HG03469 (cell line): Measurements from ENCODE around the gene PRELP.
"Not testable (repeated sequence)": the region's sequence is repeated elsewhere in the genome, so short reads cannot be mapped to it uniquely, and the experiment has no call there.

Experiments used
- ATAC-seq: cut with Tn5 transposase; IDR thresholded peaks from one replicate; pipeline ENCODE4 v1.9.1; 2021; ENCODE audit warnings: mild to moderate bottlenecking, moderate library complexity, moderate number of reproducible peaks; ENCODE audit not compliant: unreplicated experiment

The PRELP gene

GRCh38 chr1:203453016-203453415, 22.6 kb upstream of the PRELP start:
- no peak for ATAC-seq

- no peak for ATAC-seq
These were observed 22.0 kb upstream of the PRELP start for GRCh38 chr1:203453616-203454015.

- no peak for ATAC-seq
These were observed 20.6 kb upstream of the PRELP start for GRCh38 chr1:203454986-203455471.

- no peak for ATAC-seq
These were observed 19.9 kb upstream of the PRELP start for GRCh38 chr1:203455706-203456105.

GRCh38 chr1:203456577-203456976, 19.0 kb upstream of the PRELP start:
- ATAC-seq = no peak

- ATAC-seq = no peak
These were observed 17.5 kb upstream of the PRELP start for GRCh38 chr1:203458078-203458477.

GRCh38 chr1:203459671-203460201, 15.9 kb upstream of the PRELP start:
- ATAC-seq = no peak

- no peak for ATAC-seq
These were observed 13.9 kb upstream of the PRELP start for GRCh38 chr1:203461717-203462116.

- ATAC-seq = no peak
These were observed 13.5 kb upstream of the PRELP start for GRCh38 chr1:203462143-203462542.

GRCh38 chr1:203462878-203463277, 12.7 kb upstream of the PRELP start:
- no peak for ATAC-seq

- no peak for ATAC-seq
These were observed 12.0 kb upstream of the PRELP start for GRCh38 chr1:203463469-203464062.

- ATAC-seq = no peak
These were observed 11.4 kb upstream of the PRELP start for GRCh38 chr1:203464226-203464625.

GRCh38 chr1:203464743-203465142, 10.9 kb upstream of the PRELP start:
- ATAC-seq = no peak

- no peak for ATAC-seq
These were observed 10.3 kb upstream of the PRELP start for GRCh38 chr1:203465146-203465798.

- no peak for ATAC-seq
These were observed 9.7 kb upstream of the PRELP start for GRCh38 chr1:203465948-203466347.

- not testable (repeated sequence) for ATAC-seq
These were observed 8.6 kb upstream of the PRELP start for GRCh38 chr1:203466906-203467549.

- ATAC-seq = no peak
These were observed 8.1 kb upstream of the PRELP start for GRCh38 chr1:203467550-203467921.

- no peak for ATAC-seq
These were observed 7.3 kb upstream of the PRELP start for GRCh38 chr1:203468326-203468725.

GRCh38 chr1:203470240-203470639, 5.4 kb upstream of the PRELP start:
- ATAC-seq = no peak

- ATAC-seq = no peak
These were observed 3.8 kb upstream of the PRELP start for GRCh38 chr1:203471841-203472240.

GRCh38 chr1:203473281-203473680, 2.3 kb upstream of the PRELP start:
- no peak for ATAC-seq

- no peak for ATAC-seq
These were observed 1.8 kb upstream of the PRELP start for GRCh38 chr1:203473781-203474305.
